ENCODE measurements around the gene RAD51B.
A peak's percentile ranks its signal among the peaks of the same experiment; 100 is the strongest.

Gene RAD51B

GRCh38 chr14:68389943-68390342 lies 570.4 kb downstream of the RAD51B start:
- no peak for DNase-seq (ENCODE audit: low read depth)

- DNase-seq (ENCODE audit: low read depth), result no peak
Observed at GRCh38 chr14:68390741-68391140, 571.2 kb downstream of the RAD51B start.

- peak; percentile 82 for DNase-seq (ENCODE audit: low read depth)
Observed at GRCh38 chr14:68391311-68392014, 571.9 kb downstream of the RAD51B start.

GRCh38 chr14:68392393-68393141 lies 573.0 kb downstream of the RAD51B start:
- peak; percentile 40 for DNase-seq (ENCODE audit: low read depth)

- no peak for DNase-seq (ENCODE audit: low read depth)
Observed at GRCh38 chr14:68393259-68393658, 573.7 kb downstream of the RAD51B start.

- no peak for DNase-seq (ENCODE audit: low read depth)
Observed at GRCh38 chr14:68394118-68394763, 574.7 kb downstream of the RAD51B start.

GRCh38 chr14:68394764-68395143 lies 575.2 kb downstream of the RAD51B start:
- no peak for DNase-seq (ENCODE audit: low read depth)

- DNase-seq (ENCODE audit: low read depth), result peak; percentile 66
Observed at GRCh38 chr14:68395604-68396003, 576.0 kb downstream of the RAD51B start.

GRCh38 chr14:68396461-68396860 lies 576.9 kb downstream of the RAD51B start:
- DNase-seq (ENCODE audit: low read depth), result no peak

- peak; percentile 32 for DNase-seq (ENCODE audit: low read depth)
Observed at GRCh38 chr14:68397371-68397811, 577.8 kb downstream of the RAD51B start.

GRCh38 chr14:68397822-68398221 lies 578.2 kb downstream of the RAD51B start:
- DNase-seq (ENCODE audit: low read depth), result no peak

GRCh38 chr14:68398370-68398769 lies 578.8 kb downstream of the RAD51B start:
- DNase-seq (ENCODE audit: low read depth), result no peak

GRCh38 chr14:68399971-68400370 lies 580.4 kb downstream of the RAD51B start:
- no peak for DNase-seq (ENCODE audit: low read depth)

- peak; percentile 49 for DNase-seq (ENCODE audit: low read depth)
Observed at GRCh38 chr14:68401317-68401716, 581.7 kb downstream of the RAD51B start.

GRCh38 chr14:68401855-68402254 lies 582.3 kb downstream of the RAD51B start:
- DNase-seq (ENCODE audit: low read depth), result no peak

- no peak for DNase-seq (ENCODE audit: low read depth)
Observed at GRCh38 chr14:68402525-68403101, 583.0 kb downstream of the RAD51B start.

- peak; percentile 22 for DNase-seq (ENCODE audit: low read depth)
Observed at GRCh38 chr14:68403191-68404145, 583.9 kb downstream of the RAD51B start.

GRCh38 chr14:68404146-68404527 lies 584.6 kb downstream of the RAD51B start:
- no peak for DNase-seq (ENCODE audit: low read depth)

GRCh38 chr14:68404652-68405183 lies 585.1 kb downstream of the RAD51B start:
- DNase-seq (ENCODE audit: low read depth), result peak; percentile 77

- peak; percentile 78 for DNase-seq (ENCODE audit: low read depth)
Observed at GRCh38 chr14:68405961-68406360, 586.4 kb downstream of the RAD51B start.

- no peak for DNase-seq (ENCODE audit: low read depth)
Observed at GRCh38 chr14:68407285-68407684, 587.7 kb downstream of the RAD51B start.

Data from iris pigment epithelial cell (primary cell).